Occipital lobe (tissue), 2 donors: ENCODE results near the gene MVB12A. TPM values are rescaled to one million over a fixed set of nuclear protein-coding genes. Genes with fewer than 3 reads are reported as not detected.

ENCODE experiments used
- DNase-seq: peaks from one replicate; lab custom pipeline; 2025; lab: John Stamatoyannopoulos, UW
- total RNA-seq: library from RNA; depleted of rRNA; stranded (reverse); fragments of >200 nt; gene quantifications from one replicate; pipeline ENCODE4 v1.2.3, GENCODE V29; 2014

Gene MVB12A
- total RNA-seq = 19.3 TPM

GRCh38 chr19:17419621-17420474, at the start of gene MVB12A:
Gene MVB12A, plus strand, starts transcription at chr19:17420047. Its CDS starts 89 bp downstream, at chr19:17420136.
- DNase-seq = peak; percentile 96

- no peak for DNase-seq
Measured at GRCh38 chr19:17376935-17377600, 42.8 kb upstream of the MVB12A start, which contains the start of gene PLVAP. Gene PLVAP, minus strand, starts transcription at chr19:17377342. Its CDS starts 54 bp downstream, at chr19:17377288.

GRCh38 chr19:17378271-17378670, 41.6 kb upstream of the MVB12A start:
- no peak for DNase-seq

GRCh38 chr19:17379221-17379631, 40.6 kb upstream of the MVB12A start:
- DNase-seq = no peak

GRCh38 chr19:17380426-17381138, 39.3 kb upstream of the MVB12A start:
- DNase-seq = no peak

- no peak for DNase-seq
Measured at GRCh38 chr19:17385878-17386611, 33.8 kb upstream of the MVB12A start.

GRCh38 chr19:17389288-17389687, 30.6 kb upstream of the MVB12A start:
- DNase-seq = no peak

- DNase-seq = no peak
Measured at GRCh38 chr19:17389957-17390664, 29.7 kb upstream of the MVB12A start.

- peak; percentile 69 for DNase-seq
Measured at GRCh38 chr19:17390665-17391370, 29.0 kb upstream of the MVB12A start.

GRCh38 chr19:17391371-17392151, 28.3 kb upstream of the MVB12A start:
- DNase-seq = no peak

GRCh38 chr19:17393002-17393401, 26.8 kb upstream of the MVB12A start:
- DNase-seq = no peak

- DNase-seq = no peak
Measured at GRCh38 chr19:17393914-17394313, 25.9 kb upstream of the MVB12A start, which contains the start of gene CCDC194. Gene CCDC194, minus strand, starts transcription at chr19:17394196. Its CDS starts 38 bp downstream, at chr19:17394158.

- no peak for DNase-seq
Measured at GRCh38 chr19:17394891-17395415, 24.9 kb upstream of the MVB12A start.

- DNase-seq = no peak
Measured at GRCh38 chr19:17398902-17399527, 20.8 kb upstream of the MVB12A start.

GRCh38 chr19:17401628-17402027, 18.2 kb upstream of the MVB12A start:
- DNase-seq = no peak

GRCh38 chr19:17402982-17403855, 16.6 kb upstream of the MVB12A start:
- no peak for DNase-seq

GRCh38 chr19:17404015-17404414, 15.8 kb upstream of the MVB12A start:
- no peak for DNase-seq
